AG10803 (cell line): ENCODE data around the gene FPGS.
"Not testable (repeated sequence)": the region's sequence is repeated elsewhere in the genome, so short reads cannot be mapped to it uniquely, and the experiment has no call there.

Source experiments
- DNase-seq: peaks from one replicate; pipeline ENCODE4 v3.0.0; 2010; ENCODE audit warnings: low read depth
- H3K4me3 ChIP-seq: 2 replicates; pipeline ENCODE4 v1.5.1; 2011; ENCODE audit warnings: mild to moderate bottlenecking, low read length, control low read depth
- CTCF ChIP-seq: conservative IDR thresholded peaks from 2 replicates; pipeline ENCODE4 v1.5.1; 2011; ENCODE audit warnings: mild to moderate bottlenecking, low read length, control low read depth, inconsistent platforms

Gene FPGS

GRCh38 chr9:127778280-127779135 lies 24.2 kb upstream of the FPGS start, which contains the start of gene SH2D3C:
Gene SH2D3C, minus strand, starts transcription at chr9:127778666. Its CDS starts 39 bp downstream, at chr9:127778627.
- no peak for TF ChIP-seq CTCF
- DNase-seq = no peak
- no peak within 1 kb of the TSS for H3K4me3 ChIP-seq

GRCh38 chr9:127779136-127779981 lies 23.3 kb upstream of the FPGS start:
- H3K4me3 ChIP-seq = no peak overlapping the region
- no peak for TF ChIP-seq CTCF
- no peak for DNase-seq

GRCh38 chr9:127780126-127780885 lies 22.4 kb upstream of the FPGS start:
- DNase-seq = no peak
- no peak for TF ChIP-seq CTCF
- no peak overlapping the region for H3K4me3 ChIP-seq

- DNase-seq, H3K4me3 ChIP-seq: not testable (repeated sequence)
Measured at GRCh38 chr9:127780909-127781308, 21.8 kb upstream of the FPGS start.

- DNase-seq = no peak
- H3K4me3 ChIP-seq = no peak overlapping the region
Measured at GRCh38 chr9:127781806-127782205, 20.9 kb upstream of the FPGS start.

GRCh38 chr9:127783111-127784008 lies 19.3 kb upstream of the FPGS start:
- no peak for DNase-seq
- no peak for TF ChIP-seq CTCF
- no peak overlapping the region for H3K4me3 ChIP-seq

More at GRCh38 chr9:127781806-127782205, 20.9 kb upstream of the FPGS start:
- TF ChIP-seq CTCF = no peak
